Calu3 (cell line): ENCODE results near the gene LDLRAD3. TPM values are rescaled to one million over a fixed set of nuclear protein-coding genes. Genes with fewer than 3 reads are reported as not detected.
"Not testable (repeated sequence)": the region's sequence is repeated elsewhere in the genome, so short reads cannot be mapped to it uniquely, and the experiment has no call there.

Experiments
- BruUV-seq: library from RNA; stranded (reverse); fragments of 400-500 nt; replicated peaks from 2 replicates; lab custom pipeline; 2021; lab: Mats Ljungman, UMichigan
- CTCF ChIA-PET: fragments of 300-600 bp; sonication (Branson Sonifier 250); formaldehyde crosslinking; loops from one replicate; lab custom pipeline; 2022; ENCODE audit warnings: antibody characterized with exemption; lab: Charles Lee
- DNase-seq: peaks from one replicate; pipeline ENCODE4 v3.0.0; 2022
- H3K27ac Mint-ChIP-seq: one replicate; pipeline ENCODE4 v1.8.0; 2022; ENCODE audit warnings: mixed read lengths; ENCODE audit not compliant: unreplicated experiment
- H3K27me3 Mint-ChIP-seq: one replicate; pipeline ENCODE4 v1.8.0; 2022; ENCODE audit warnings: mixed read lengths; ENCODE audit not compliant: unreplicated experiment
- H3K36me3 Mint-ChIP-seq: one replicate; pipeline ENCODE4 v1.8.0; 2022; ENCODE audit warnings: mild to moderate bottlenecking, moderate library complexity, mixed read lengths; ENCODE audit not compliant: insufficient read depth, unreplicated experiment
- H3K4me1 Mint-ChIP-seq: one replicate; pipeline ENCODE4 v1.8.0; 2022; ENCODE audit warnings: mild to moderate bottlenecking, low read depth, mixed read lengths; ENCODE audit not compliant: unreplicated experiment
- H3K4me3 Mint-ChIP-seq: one replicate; pipeline ENCODE4 v1.8.0; 2022; ENCODE audit warnings: mild to moderate bottlenecking, low read depth, moderate library complexity, mixed read lengths; ENCODE audit not compliant: unreplicated experiment
- H3K9me3 Mint-ChIP-seq: one replicate; pipeline ENCODE4 v1.8.0; 2022; ENCODE audit warnings: low read depth, mixed read lengths; ENCODE audit not compliant: unreplicated experiment
- intact Hi-C: fragments of 100-400 bp; cut with micrococcal nuclease; formaldehyde crosslinking; loops from one replicate; pipeline ENCODE4 v1.10.0; 2022; ENCODE audit not compliant: unreplicated experiment
- total RNA-seq: library from RNA; stranded (reverse); gene quantifications from 2 replicates; pipeline ENCODE4 v1.2.3, GENCODE V29; 2022
- TF ChIP-seq, protein P1 (sequence below): fragments of 200-600 bp; IDR thresholded peaks from one replicate; pipeline ENCODE4 v1.8.0; 2022; ENCODE audit warnings: antibody characterized with exemption; ENCODE audit not compliant: unreplicated experiment

The LDLRAD3 gene
- total RNA-seq, 1 experiment from 2014 or later = 16.2 TPM

- peaks cover 34% of the 10 kb centered on the region for H3K4me1 Mint-ChIP-seq
- CTCF ChIA-PET = no interaction called here
Observed at GRCh38 chr11:35909511-35910265, 34.2 kb upstream of the LDLRAD3 start.

DNA sequence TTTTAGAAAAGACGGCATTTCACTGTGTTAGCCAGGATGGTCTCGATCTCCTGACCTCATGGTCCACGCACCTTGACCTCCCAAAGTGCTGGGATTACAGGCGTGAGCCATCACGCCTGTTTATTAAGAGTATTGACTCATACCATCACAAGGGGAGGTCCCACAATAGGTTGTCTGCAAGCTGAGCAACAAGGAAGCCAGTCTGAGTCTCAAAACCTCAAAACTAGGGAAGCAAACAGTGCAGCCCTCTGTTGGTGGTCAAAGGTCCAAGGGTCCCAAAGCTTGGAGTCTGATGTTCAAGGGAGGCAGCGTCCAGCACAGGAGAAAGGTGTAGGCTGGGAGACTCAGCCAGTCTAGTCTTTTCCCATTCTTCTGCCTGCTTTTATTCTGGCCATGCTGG lies 32.8 kb upstream of the LDLRAD3 start:
- Mint-ChIP-seq H3K27ac (no peak overlapping the region), H3K27me3 (peaks cover 2% of the 10 kb centered on the region), H3K9me3 (no peaks in the 10 kb centered on the region), H3K4me3 (no peak overlapping the region), H3K36me3 (no peaks in the 10 kb centered on the region), H3K4me1 (peaks cover 27% of the 10 kb centered on the region)
- intact Hi-C loops = no loop called here
- no TSS peak for BruUV-seq
- CTCF ChIA-PET = no interaction called here
- DNase-seq = no peak
- TF ChIP-seq, protein P1, sequence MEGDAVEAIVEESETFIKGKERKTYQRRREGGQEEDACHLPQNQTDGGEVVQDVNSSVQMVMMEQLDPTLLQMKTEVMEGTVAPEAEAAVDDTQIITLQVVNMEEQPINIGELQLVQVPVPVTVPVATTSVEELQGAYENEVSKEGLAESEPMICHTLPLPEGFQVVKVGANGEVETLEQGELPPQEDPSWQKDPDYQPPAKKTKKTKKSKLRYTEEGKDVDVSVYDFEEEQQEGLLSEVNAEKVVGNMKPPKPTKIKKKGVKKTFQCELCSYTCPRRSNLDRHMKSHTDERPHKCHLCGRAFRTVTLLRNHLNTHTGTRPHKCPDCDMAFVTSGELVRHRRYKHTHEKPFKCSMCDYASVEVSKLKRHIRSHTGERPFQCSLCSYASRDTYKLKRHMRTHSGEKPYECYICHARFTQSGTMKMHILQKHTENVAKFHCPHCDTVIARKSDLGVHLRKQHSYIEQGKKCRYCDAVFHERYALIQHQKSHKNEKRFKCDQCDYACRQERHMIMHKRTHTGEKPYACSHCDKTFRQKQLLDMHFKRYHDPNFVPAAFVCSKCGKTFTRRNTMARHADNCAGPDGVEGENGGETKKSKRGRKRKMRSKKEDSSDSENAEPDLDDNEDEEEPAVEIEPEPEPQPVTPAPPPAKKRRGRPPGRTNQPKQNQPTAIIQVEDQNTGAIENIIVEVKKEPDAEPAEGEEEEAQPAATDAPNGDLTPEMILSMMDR = no peak

More at GRCh38 chr11:35909511-35910265, 34.2 kb upstream of the LDLRAD3 start:
- Mint-ChIP-seq H3K36me3 (no peaks in the 10 kb centered on the region), H3K9me3 (no peaks in the 10 kb centered on the region), H3K27me3 (no peaks in the 10 kb centered on the region), H3K27ac (no peak overlapping the region), H3K4me3 (no peak overlapping the region)
- TF ChIP-seq, protein P1 = no peak
- intact Hi-C loops = loop anchor here (2.0 kb wide), 1 partner anchor 291 kb away; the partner anchor contains the start of gene FJX1
- BruUV-seq = no TSS peak
- no peak for DNase-seq

- intact Hi-C loops = no loop called here
- H3K4me1 Mint-ChIP-seq = peaks cover 27% of the 10 kb centered on the region
- CTCF ChIA-PET = no interaction called here
- no peak overlapping the region for H3K4me3 Mint-ChIP-seq
- no peak for DNase-seq
- TF ChIP-seq, protein P1 = no peak
- H3K9me3 Mint-ChIP-seq = no peaks in the 10 kb centered on the region
- no peak overlapping the region for H3K27ac Mint-ChIP-seq
- no peaks in the 10 kb centered on the region for H3K36me3 Mint-ChIP-seq
- peaks cover 9% of the 10 kb centered on the region for H3K27me3 Mint-ChIP-seq
- no TSS peak for BruUV-seq
Observed at GRCh38 chr11:35911616-35912165, 32.2 kb upstream of the LDLRAD3 start.

DNA sequence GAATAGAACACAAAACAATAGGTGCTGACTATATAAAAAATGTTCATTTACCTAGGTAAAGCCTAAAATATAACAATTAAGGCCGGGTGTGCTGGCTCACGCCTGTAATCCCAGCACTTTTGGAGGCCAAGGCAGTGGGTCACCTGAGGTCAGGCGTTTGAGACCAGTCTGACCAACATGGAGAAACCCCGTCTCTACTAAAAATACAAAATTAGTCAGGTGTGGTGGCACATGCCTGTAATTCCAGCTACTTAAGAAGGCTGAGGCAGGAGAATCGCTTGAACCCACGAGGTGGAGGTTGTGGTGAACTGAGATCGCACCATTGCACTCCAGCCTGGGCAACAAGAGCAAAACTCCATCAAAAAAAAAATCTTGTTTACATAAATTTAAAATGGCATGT lies 31.4 kb upstream of the LDLRAD3 start:
- peaks cover 24% of the 10 kb centered on the region for H3K4me1 Mint-ChIP-seq
- BruUV-seq, H3K27ac Mint-ChIP-seq, CTCF ChIA-PET, H3K36me3 Mint-ChIP-seq, DNase-seq, H3K4me3 Mint-ChIP-seq, H3K9me3 Mint-ChIP-seq, intact Hi-C loops: not testable (repeated sequence)
- peaks cover 13% of the 10 kb centered on the region for H3K27me3 Mint-ChIP-seq
